CD14-positive monocyte (primary cell): Measurements from ENCODE around the gene DNAAF5. TPM values are rescaled to one million over a fixed set of nuclear protein-coding genes. Genes with fewer than 3 reads are reported as not detected.

Experiments used
- DNase-seq, 3 donors: peaks; one replicate each; pipeline ENCODE4 v3.0.0-alpha.2; 2011 to 2022
- H2AFZ ChIP-seq: 2 replicates; pipeline ENCODE4 v1.6.0; 2012; ENCODE audit warnings: mild to moderate bottlenecking, low read depth, low read length, inconsistent platforms; ENCODE audit not compliant: insufficient read depth, poor library complexity, severe bottlenecking
- H3K27ac ChIP-seq, 2 donors: 1 replicate in 1 of 2; 2 replicates in 1 of 2; pipeline ENCODE4 v1.5.1; 2012 to 2013; ENCODE audit warnings: low read length in 2 of 2, control low read depth in 1 of 2, inconsistent platforms in 1 of 2, low read depth in 1 of 2, mild to moderate bottlenecking in 1 of 2
- H3K27me3 ChIP-seq, 2 donors: one replicate each; pipeline versions ENCODE4 v1.6.0 to v1.6.1; 2011 to 2013; ENCODE audit warnings: low read length in 2 of 2; ENCODE audit not compliant: control insufficient read depth in 2 of 2, insufficient read depth in 2 of 2
- H3K36me3 ChIP-seq, 2 donors: replicated peaks in 1 of 2; 1 replicate in 1 of 2; 2 replicates in 1 of 2; pipeline versions ENCODE4 v1.5.1 to v1.6.1; 2012 to 2013; ENCODE audit warnings: low read length in 2 of 2, control low read depth in 1 of 2, inconsistent platforms in 1 of 2, mild to moderate bottlenecking in 1 of 2; ENCODE audit not compliant: insufficient read depth in 2 of 2, control insufficient read depth in 1 of 2
- H3K4me1 ChIP-seq, 2 donors: 1 replicate in 1 of 2; 2 replicates in 1 of 2; pipeline versions ENCODE4 v1.5.1 to v1.6.1; 2012 to 2013; ENCODE audit warnings: low read length in 2 of 2, control low read depth in 1 of 2, inconsistent platforms in 1 of 2, mild to moderate bottlenecking in 1 of 2, moderate library complexity in 1 of 2; ENCODE audit not compliant: insufficient read depth in 2 of 2, control insufficient read depth in 1 of 2
- H3K4me2 ChIP-seq: replicated peaks from 2 replicates; pipeline ENCODE3; 2012; ENCODE audit warnings: low read length, moderate library complexity, mild to moderate bottlenecking; ENCODE audit not compliant: poor library complexity, severe bottlenecking; ENCODE audit errors: extremely low read depth
- H3K4me3 ChIP-seq, 3 experiments: fragments of 200-600 bp in 1 of 3; sonication (generic) in 1 of 3; replicated peaks in 1 of 3; 1 replicate in 2 of 3; 2 replicates in 1 of 3; pipeline ENCODE4 v1.5.1; 2011 to 2013; ENCODE audit warnings: low read length in 3 of 3, mild to moderate bottlenecking in 3 of 3, control low read depth in 2 of 3, low read depth in 2 of 3, inconsistent platforms in 1 of 3, moderate library complexity in 1 of 3
- H3K79me2 ChIP-seq: 2 replicates; pipeline ENCODE4 v1.6.0; 2012; ENCODE audit warnings: mild to moderate bottlenecking, control low read depth, inconsistent platforms, low read length, moderate library complexity; ENCODE audit not compliant: insufficient read depth
- H3K9ac ChIP-seq: 2 replicates; pipeline ENCODE4 v1.6.0; 2017; ENCODE audit warnings: low read length, mild to moderate bottlenecking; ENCODE audit not compliant: insufficient read depth, poor library complexity, severe bottlenecking
- H3K9me3 ChIP-seq, 2 donors: replicated peaks in 1 of 2; 1 replicate in 1 of 2; 2 replicates in 1 of 2; pipeline versions ENCODE4 v1.5.1 to v1.6.1; 2012 to 2013; ENCODE audit warnings: low read length in 2 of 2, control low read depth in 1 of 2; ENCODE audit not compliant: control insufficient read depth in 1 of 2, insufficient read depth in 1 of 2
- H4K20me1 ChIP-seq: 2 replicates; pipeline ENCODE4 v1.6.0; 2012; ENCODE audit warnings: mild to moderate bottlenecking, low read length, control low read depth, moderate library complexity; ENCODE audit not compliant: insufficient read depth
- H3K27ac Mint-ChIP-seq, 7 donors: one replicate each; pipeline ENCODE4 v1.8.0; 2020; ENCODE audit warnings: mild to moderate bottlenecking in 7 of 7, mixed read lengths in 7 of 7, moderate library complexity in 6 of 7, inconsistent platforms in 2 of 7
- H3K27me3 Mint-ChIP-seq, 3 donors: one replicate each; pipeline ENCODE4 v1.8.0; 2021 to 2022; ENCODE audit warnings: low read depth in 3 of 3, mild to moderate bottlenecking in 3 of 3, mixed read lengths in 3 of 3, moderate library complexity in 3 of 3, inconsistent platforms in 1 of 3
- H3K36me3 Mint-ChIP-seq, 2 donors: one replicate each; pipeline ENCODE4 v1.8.0; 2020; ENCODE audit warnings: mixed read lengths in 2 of 2, inconsistent platforms in 1 of 2, mild to moderate bottlenecking in 1 of 2
- H3K4me1 Mint-ChIP-seq: one replicate; pipeline ENCODE4 v1.8.0; 2020; ENCODE audit warnings: mild to moderate bottlenecking, mixed read lengths
- H3K4me3 Mint-ChIP-seq, 2 donors: one replicate each; pipeline ENCODE4 v1.8.0; 2020; ENCODE audit warnings: mild to moderate bottlenecking in 2 of 2, mixed read lengths in 2 of 2, moderate library complexity in 1 of 2
- H3K9me3 Mint-ChIP-seq, 7 donors: one replicate each; pipeline ENCODE4 v1.8.0; 2020 to 2022; ENCODE audit warnings: mixed read lengths in 7 of 7, mild to moderate bottlenecking in 6 of 7, moderate library complexity in 6 of 7, inconsistent platforms in 2 of 7
- CTCF ChIP-seq: fragments of 200-600 bp; IDR thresholded peaks from one replicate; pipeline ENCODE4 v1.8.0; 2022; ENCODE audit warnings: antibody characterized with exemption, mild to moderate bottlenecking
- WGBS: methylation state at CpG from one replicate; pipeline ENCODE4 v1.1.5; 2013; ENCODE audit warnings: missing lambda C conversion rate; ENCODE audit not compliant: insufficient coverage; 5-methylcytosine and 5-hydroxymethylcytosine counted together
- intact Hi-C, 2 donors: fragments of 100-400 bp; cut with micrococcal nuclease; formaldehyde crosslinking; loops; one replicate each; pipeline versions ENCODE4 v1.15.0 to v1.15.1; 2023
- polyA plus RNA-seq, 3 donors: library from polyadenylated mRNA; depleted of rRNA in 1 of 3; unstranded in 2 of 3; stranded (reverse) in 1 of 3; fragments of 300-500 nt in 2 of 3; fragments of >200 nt in 1 of 3; fragmentation: Illumina TruSeq in 2 of 3; gene quantifications; 1 replicate in 2 of 3; 2 replicates in 1 of 3; pipeline ENCODE4 v1.2.3, GENCODE V29; 2012 to 2021

Gene DNAAF5
- polyA plus RNA-seq, 3 donors: 1.2 to 9.6 (median 2.0) TPM

GRCh38 chr7:731440-732085 lies 5.1 kb downstream of the DNAAF5 start:
- H3K79me2 ChIP-seq: peaks cover 4% of the 10 kb centered on the region

GRCh38 chr7:732094-732541 lies 5.6 kb downstream of the DNAAF5 start:
- H3K27me3 ChIP-seq: no peaks in the 10 kb centered on the region
- TF ChIP-seq CTCF: no peak
- Mint-ChIP-seq H3K4me1 (peaks cover 8% of the 10 kb centered on the region), H3K36me3 (peaks cover 13 to 20% of the 10 kb centered on the region in 2 donors), H3K4me3 (no peak overlapping the region), H3K9me3 (peaks cover 0 to 7% (median 2%) of the 10 kb centered on the region in 7 donors), H3K27ac (no peak overlapping the region), H3K27me3 (peaks cover 0 to 2% (median 2%) of the 10 kb centered on the region in 3 donors)
- 89% methylated on average over 14 of the region's 17 CpGs for WGBS
- no peak overlapping the region for H3K4me2 ChIP-seq
- intact Hi-C loops: no loop called here
- no peak overlapping the region for H3K9ac ChIP-seq
- H3K4me1 ChIP-seq: peaks cover 6 to 7% of the 10 kb centered on the region in 2 donors
- no peak for DNase-seq
- H2AFZ ChIP-seq: no peak overlapping the region
- no peaks in the 10 kb centered on the region for H4K20me1 ChIP-seq
- H3K36me3 ChIP-seq: peaks cover 13 to 48% of the 10 kb centered on the region in 2 donors
- H3K79me2 ChIP-seq: peaks cover 4% of the 10 kb centered on the region
- H3K4me3 ChIP-seq: no peak overlapping the region
- H3K27ac ChIP-seq: no peak overlapping the region
- peaks cover 15 to 16% of the 10 kb centered on the region in 2 donors for H3K9me3 ChIP-seq

More at GRCh38 chr7:731440-732085, 5.1 kb downstream of the DNAAF5 start:
- Histone ChIP-seq H3K9me3 (peaks cover 15 to 16% of the 10 kb centered on the region in 2 donors), H3K4me2 (no peak overlapping the region), H2AFZ (no peak overlapping the region), H3K27ac (no peak overlapping the region), H3K9ac (no peak overlapping the region), H3K4me3 (no peak overlapping the region), H4K20me1 (no peaks in the 10 kb centered on the region), H3K36me3 (peaks cover 13 to 48% of the 10 kb centered on the region in 2 donors), H3K4me1 (peaks cover 6 to 7% of the 10 kb centered on the region in 2 donors), H3K27me3 (no peaks in the 10 kb centered on the region)
- peaks cover 0 to 7% (median 2%) of the 10 kb centered on the region in 7 donors for H3K9me3 Mint-ChIP-seq
- no peak overlapping the region for H3K4me3 Mint-ChIP-seq
- peaks cover 8% of the 10 kb centered on the region for H3K4me1 Mint-ChIP-seq
- WGBS: 96% methylated on average over 9 of the region's 17 CpGs
- no peak for DNase-seq
- TF ChIP-seq CTCF: no peak
- peaks cover 0 to 2% (median 2%) of the 10 kb centered on the region in 3 donors for H3K27me3 Mint-ChIP-seq
- H3K27ac Mint-ChIP-seq: peak overlapping the region in 1 of 7 donors; percentile 18
- intact Hi-C loops: no loop called here
- H3K36me3 Mint-ChIP-seq: peaks cover 13 to 20% of the 10 kb centered on the region in 2 donors
